HUES64 (cell line): ENCODE results near the gene KIF3A.

ENCODE experiments used
- H3K27ac ChIP-seq: 2 replicates; pipeline ENCODE4 v1.7.0; 2013; ENCODE audit warnings: low read depth, low read length, inconsistent platforms
- H3K27me3 ChIP-seq: 2 replicates; pipeline ENCODE4 v1.6.1; 2013; ENCODE audit warnings: mild to moderate bottlenecking, low read length; ENCODE audit not compliant: insufficient read depth
- H3K36me3 ChIP-seq: 2 replicates; pipeline ENCODE4 v1.6.1; 2013; ENCODE audit warnings: mild to moderate bottlenecking, low read length; ENCODE audit not compliant: insufficient read depth
- H3K4me1 ChIP-seq: 2 replicates; pipeline ENCODE4 v1.6.1; 2013; ENCODE audit warnings: mild to moderate bottlenecking, low read length, moderate library complexity; ENCODE audit not compliant: insufficient read depth
- H3K4me3 ChIP-seq: 2 replicates; pipeline ENCODE4 v1.5.1; 2013; ENCODE audit warnings: mild to moderate bottlenecking, low read length, moderate library complexity
- H3K9ac ChIP-seq: 2 replicates; pipeline ENCODE4 v1.6.1; 2013; ENCODE audit warnings: mild to moderate bottlenecking, low read depth, low read length
- H3K9me3 ChIP-seq: 2 replicates; pipeline ENCODE4 v1.6.1; 2013; ENCODE audit warnings: low read depth, low read length; ENCODE audit not compliant: insufficient read depth
- WGBS: fragments of 150-250, 120-280 bp; methylation state at CpG from one replicate; pipeline ENCODE4 v1.1.7; 2013; ENCODE audit warnings: missing lambda C conversion rate; 5-methylcytosine and 5-hydroxymethylcytosine counted together

KIF3A gene

GRCh38 chr5:132761321-132762240, 24.2 kb upstream of the KIF3A start:
- WGBS: 95% methylated on average over 22 of the region's 22 CpGs
- Histone ChIP-seq H3K4me3 (no peak overlapping the region), H3K27me3 (no peaks in the 10 kb centered on the region), H3K4me1 (no peaks in the 10 kb centered on the region), H3K9me3 (no peaks in the 10 kb centered on the region), H3K9ac (no peak overlapping the region), H3K27ac (no peak overlapping the region), H3K36me3 (peaks cover 21% of the 10 kb centered on the region)

- Histone ChIP-seq H3K4me1 (no peaks in the 10 kb centered on the region), H3K27me3 (no peaks in the 10 kb centered on the region), H3K9ac (no peak overlapping the region), H3K9me3 (no peaks in the 10 kb centered on the region), H3K4me3 (no peak overlapping the region), H3K27ac (no peak overlapping the region), H3K36me3 (peaks cover 21% of the 10 kb centered on the region)
- 96% methylated on average over 21 of the region's 21 CpGs for WGBS
These were observed 23.4 kb upstream of the KIF3A start for GRCh38 chr5:132760601-132761317.

- no peaks in the 10 kb centered on the region for H3K27me3 ChIP-seq
- H3K4me3 ChIP-seq: no peak overlapping the region
- no peak overlapping the region for H3K9ac ChIP-seq
- H3K4me1 ChIP-seq: peaks cover 3% of the 10 kb centered on the region; the same call in 1 of the 2 replicates
- peaks cover 21% of the 10 kb centered on the region for H3K36me3 ChIP-seq
- 96% methylated on average over 12 of the region's 12 CpGs for WGBS
- H3K9me3 ChIP-seq: no peaks in the 10 kb centered on the region
- no peak overlapping the region for H3K27ac ChIP-seq
These were observed 22.7 kb upstream of the KIF3A start for GRCh38 chr5:132760049-132760420.

- H3K9me3 ChIP-seq: no peaks in the 10 kb centered on the region
- peaks cover 21% of the 10 kb centered on the region for H3K36me3 ChIP-seq
- WGBS: 91% methylated on average over 13 of the region's 13 CpGs
- no peak overlapping the region for H3K4me3 ChIP-seq
- H3K4me1 ChIP-seq: peaks cover 8% of the 10 kb centered on the region; the same call in 1 of the 2 replicates
- H3K27ac ChIP-seq: no peak overlapping the region
- H3K27me3 ChIP-seq: no peaks in the 10 kb centered on the region
- H3K9ac ChIP-seq: no peak overlapping the region
These were observed 22.0 kb upstream of the KIF3A start for GRCh38 chr5:132759114-132760048.

- no peaks in the 10 kb centered on the region for H3K27me3 ChIP-seq
- peaks cover 21% of the 10 kb centered on the region for H3K36me3 ChIP-seq
- 96% methylated on average over 13 of the region's 13 CpGs for WGBS
- H3K4me3 ChIP-seq: no peak overlapping the region
- no peak overlapping the region for H3K27ac ChIP-seq
- peaks cover 8% of the 10 kb centered on the region for H3K4me1 ChIP-seq
- H3K9ac ChIP-seq: no peak overlapping the region
- no peaks in the 10 kb centered on the region for H3K9me3 ChIP-seq
These were observed 21.1 kb upstream of the KIF3A start for GRCh38 chr5:132758451-132758850.

GRCh38 chr5:132756542-132756941, 19.2 kb upstream of the KIF3A start:
- peaks cover 8% of the 10 kb centered on the region for H3K4me1 ChIP-seq
- H3K9ac ChIP-seq: no peak overlapping the region
- H3K27ac ChIP-seq: no peak overlapping the region
- H3K9me3 ChIP-seq: no peaks in the 10 kb centered on the region
- peaks cover 21% of the 10 kb centered on the region for H3K36me3 ChIP-seq
- 89% methylated on average over 5 of the region's 5 CpGs for WGBS
- peaks cover 4% of the 10 kb centered on the region; the same call in 1 of the 2 replicates for H3K27me3 ChIP-seq
- no peak overlapping the region for H3K4me3 ChIP-seq

GRCh38 chr5:132754947-132755346, 17.6 kb upstream of the KIF3A start:
- peaks cover 8% of the 10 kb centered on the region for H3K4me1 ChIP-seq

GRCh38 chr5:132754111-132754510, 16.8 kb upstream of the KIF3A start:
- peaks cover 28% of the 10 kb centered on the region for H3K27me3 ChIP-seq
- no peak overlapping the region for H3K9ac ChIP-seq
- no peak overlapping the region for H3K4me3 ChIP-seq
- H3K9me3 ChIP-seq: no peaks in the 10 kb centered on the region
- peaks cover 13% of the 10 kb centered on the region for H3K36me3 ChIP-seq
- peaks cover 8% of the 10 kb centered on the region for H3K4me1 ChIP-seq
- WGBS: 95% methylated on average over 4 of the region's 4 CpGs
- H3K27ac ChIP-seq: no peak overlapping the region

More at GRCh38 chr5:132754947-132755346, 17.6 kb upstream of the KIF3A start:
- peaks cover 20% of the 10 kb centered on the region for H3K27me3 ChIP-seq
- no peak overlapping the region for H3K4me3 ChIP-seq
- H3K36me3 ChIP-seq: peaks cover 15% of the 10 kb centered on the region
- H3K9ac ChIP-seq: no peak overlapping the region
- no peaks in the 10 kb centered on the region for H3K9me3 ChIP-seq
- H3K27ac ChIP-seq: no peak overlapping the region

GRCh38 chr5:132753135-132753987, 16.0 kb upstream of the KIF3A start:
- Histone ChIP-seq H3K27me3 (peaks cover 35% of the 10 kb centered on the region), H3K9me3 (no peaks in the 10 kb centered on the region), H3K4me1 (peaks cover 8% of the 10 kb centered on the region), H3K36me3 (peaks cover 6% of the 10 kb centered on the region), H3K27ac (no peak overlapping the region), H3K4me3 (no peak overlapping the region), H3K9ac (no peak overlapping the region)
- WGBS: 61% methylated on average over 2 of the region's 2 CpGs

GRCh38 chr5:132752581-132753125, 15.3 kb upstream of the KIF3A start:
- H3K4me1 ChIP-seq: peaks cover 8% of the 10 kb centered on the region
- WGBS: 96% methylated on average over 1 of the region's 1 CpG

More at GRCh38 chr5:132752581-132753125, 15.3 kb upstream of the KIF3A start:
- Histone ChIP-seq H3K9ac (no peak overlapping the region), H3K27ac (no peak overlapping the region), H3K4me3 (no peak overlapping the region), H3K27me3 (peaks cover 42% of the 10 kb centered on the region), H3K36me3 (no peaks in the 10 kb centered on the region), H3K9me3 (no peaks in the 10 kb centered on the region)
